Parathyroid adenoma (tissue), 2 donors: Measurements from ENCODE around the gene OR4D2.

ENCODE experiments used
- H2AFZ ChIP-seq: fragments of 300-600 bp; sonication (generic); one replicate; pipeline ENCODE4 v1.7.0; 2017; ENCODE audit warnings: antibody characterized with exemption, mild to moderate bottlenecking
- H3K27ac ChIP-seq: fragments of 300-600 bp; sonication (generic); one replicate; pipeline ENCODE4 v1.7.0; 2017
- H3K27me3 ChIP-seq: fragments of 300-600 bp; sonication (generic); one replicate; pipeline ENCODE4 v1.7.0; 2017; ENCODE audit warnings: low read length; ENCODE audit not compliant: control insufficient read depth, insufficient read depth
- H3K36me3 ChIP-seq: fragments of 300-600 bp; sonication (generic); one replicate; pipeline ENCODE4 v1.7.0; 2017; ENCODE audit warnings: low read length; ENCODE audit not compliant: control insufficient read depth, insufficient read depth
- H3K4me1 ChIP-seq: fragments of 300-600 bp; sonication (generic); one replicate; pipeline ENCODE4 v1.7.0; 2017; ENCODE audit warnings: control low read depth
- H3K4me2 ChIP-seq: fragments of 300-600 bp; sonication (generic); one replicate; pipeline ENCODE4 v1.7.0; 2017; ENCODE audit warnings: low read length
- H3K4me3 ChIP-seq: fragments of 300-600 bp; sonication (generic); one replicate; pipeline ENCODE4 v1.7.0; 2017; ENCODE audit warnings: low read depth, low read length
- H3K79me2 ChIP-seq: fragments of 300-600 bp; sonication (generic); one replicate; pipeline ENCODE4 v1.7.0; 2017; ENCODE audit warnings: control low read depth
- H3K9ac ChIP-seq: fragments of 300-600 bp; sonication (generic); one replicate; pipeline ENCODE4 v1.7.0; 2017; ENCODE audit warnings: mild to moderate bottlenecking
- H3K9me3 ChIP-seq: fragments of 300-600 bp; sonication (generic); one replicate; pipeline ENCODE4 v1.7.0; 2017; ENCODE audit warnings: low read length; ENCODE audit not compliant: control insufficient read depth
- TF ChIP-seq, protein P1 (sequence below): fragments of 300-600 bp; sonication (generic); IDR thresholded peaks from one replicate; pipeline ENCODE4 v1.7.0; 2017; ENCODE audit warnings: antibody characterized with exemption, mild to moderate bottlenecking
- donor health status: primary hyperparathyroidism.

OR4D2 gene

DNA sequence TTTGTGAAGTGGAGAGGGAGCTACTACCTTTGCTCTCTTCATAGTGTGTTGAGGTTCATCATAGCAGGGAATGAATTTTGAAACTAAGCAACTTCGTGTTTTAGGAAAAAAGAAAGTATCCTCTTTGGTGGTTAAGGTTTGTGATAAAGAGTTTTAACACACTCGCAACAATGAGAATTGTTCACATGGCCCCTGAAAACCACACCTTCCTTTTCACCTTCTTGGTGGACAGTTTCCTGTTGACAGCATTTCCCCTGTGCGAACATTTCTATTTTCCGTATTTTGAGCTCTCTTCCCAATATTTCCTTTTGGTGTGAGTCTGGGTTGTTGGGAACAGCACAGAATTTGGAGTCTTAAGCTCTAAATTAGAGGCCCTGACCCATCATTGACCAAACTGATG is 3.8 kb downstream of the OR4D2 start:
- Histone ChIP-seq H3K27me3 (peaks cover 3% of the 10 kb centered on the region), H3K9ac (no peak overlapping the region), H3K9me3 (no peaks in the 10 kb centered on the region), H3K27ac (no peak overlapping the region), H2AFZ (no peak overlapping the region), H3K4me1 (no peaks in the 10 kb centered on the region), H3K4me3 (no peak overlapping the region), H3K79me2 (no peaks in the 10 kb centered on the region), H3K36me3 (no peaks in the 10 kb centered on the region), H3K4me2 (no peak overlapping the region)
- TF ChIP-seq, protein P1, sequence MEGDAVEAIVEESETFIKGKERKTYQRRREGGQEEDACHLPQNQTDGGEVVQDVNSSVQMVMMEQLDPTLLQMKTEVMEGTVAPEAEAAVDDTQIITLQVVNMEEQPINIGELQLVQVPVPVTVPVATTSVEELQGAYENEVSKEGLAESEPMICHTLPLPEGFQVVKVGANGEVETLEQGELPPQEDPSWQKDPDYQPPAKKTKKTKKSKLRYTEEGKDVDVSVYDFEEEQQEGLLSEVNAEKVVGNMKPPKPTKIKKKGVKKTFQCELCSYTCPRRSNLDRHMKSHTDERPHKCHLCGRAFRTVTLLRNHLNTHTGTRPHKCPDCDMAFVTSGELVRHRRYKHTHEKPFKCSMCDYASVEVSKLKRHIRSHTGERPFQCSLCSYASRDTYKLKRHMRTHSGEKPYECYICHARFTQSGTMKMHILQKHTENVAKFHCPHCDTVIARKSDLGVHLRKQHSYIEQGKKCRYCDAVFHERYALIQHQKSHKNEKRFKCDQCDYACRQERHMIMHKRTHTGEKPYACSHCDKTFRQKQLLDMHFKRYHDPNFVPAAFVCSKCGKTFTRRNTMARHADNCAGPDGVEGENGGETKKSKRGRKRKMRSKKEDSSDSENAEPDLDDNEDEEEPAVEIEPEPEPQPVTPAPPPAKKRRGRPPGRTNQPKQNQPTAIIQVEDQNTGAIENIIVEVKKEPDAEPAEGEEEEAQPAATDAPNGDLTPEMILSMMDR: no peak

DNA sequence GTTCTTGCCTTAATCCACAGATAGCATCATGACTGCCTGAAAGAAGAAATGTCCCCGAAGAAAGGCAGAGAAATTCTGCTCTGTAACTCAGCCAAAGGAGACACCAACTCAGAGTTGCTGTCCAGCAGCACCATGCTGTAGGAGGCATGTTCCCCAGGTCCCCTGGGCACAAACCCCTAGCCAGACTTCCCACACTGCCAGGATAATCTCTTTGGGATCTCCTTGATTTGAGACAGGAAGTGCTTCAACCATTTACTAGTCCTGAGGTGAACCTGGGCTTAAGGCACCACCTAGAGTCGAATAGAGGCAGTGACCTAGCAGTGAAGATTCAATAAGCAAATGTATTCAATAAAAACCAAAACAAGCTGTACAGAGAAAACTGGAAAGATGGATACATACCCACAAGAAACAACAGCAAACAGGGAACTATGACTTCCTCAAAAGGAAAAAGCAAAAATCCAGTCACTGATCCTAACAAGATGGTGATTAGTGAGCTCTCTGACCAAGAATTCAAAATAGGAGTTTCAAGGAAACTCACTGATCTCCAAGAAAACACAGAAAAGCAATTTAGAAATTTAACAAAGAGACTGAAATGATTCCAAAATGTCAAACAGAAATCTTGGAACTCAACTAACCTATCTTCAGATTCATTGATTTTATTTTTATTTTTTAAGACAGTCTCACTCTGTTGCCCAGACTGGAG is 5.7 kb downstream of the OR4D2 start:
- Histone ChIP-seq H3K4me1 (no peaks in the 10 kb centered on the region), H3K27me3 (peaks cover 3% of the 10 kb centered on the region), H3K4me2 (no peak overlapping the region), H3K27ac (no peak overlapping the region), H2AFZ (peak overlapping the region; percentile 75), H3K9ac (no peak overlapping the region), H3K79me2 (no peaks in the 10 kb centered on the region), H3K4me3 (no peak overlapping the region), H3K36me3 (no peaks in the 10 kb centered on the region), H3K9me3 (no peaks in the 10 kb centered on the region)
- TF ChIP-seq, protein P1: peak; percentile 55

DNA sequence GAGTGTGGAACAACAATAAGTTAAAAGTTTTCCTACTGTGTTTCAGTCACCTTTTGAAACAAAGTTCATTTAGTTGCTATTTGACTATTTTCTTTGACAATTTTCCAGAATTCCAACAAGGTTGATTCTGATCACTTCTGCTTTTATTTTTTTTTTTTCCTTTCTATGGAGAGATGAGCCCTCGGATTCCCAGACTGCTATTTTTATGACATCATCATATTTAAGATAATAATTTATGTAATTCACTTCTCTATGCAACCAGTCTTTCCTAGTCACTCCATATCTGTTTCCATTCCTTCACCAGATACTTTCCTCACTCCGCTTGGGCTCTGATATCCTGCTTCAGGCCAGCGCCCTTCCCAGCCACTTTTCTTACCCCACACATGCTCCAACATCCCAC is 8.1 kb downstream of the OR4D2 start:
- H3K4me2 ChIP-seq: no peak overlapping the region
- TF ChIP-seq, protein P1: no peak
- H3K27me3 ChIP-seq: no peaks in the 10 kb centered on the region
- H3K9ac ChIP-seq: no peak overlapping the region
- H3K27ac ChIP-seq: no peak overlapping the region
- H3K79me2 ChIP-seq: no peaks in the 10 kb centered on the region
- H2AFZ ChIP-seq: no peak overlapping the region
- no peaks in the 10 kb centered on the region for H3K9me3 ChIP-seq
- no peak overlapping the region for H3K4me3 ChIP-seq
- no peaks in the 10 kb centered on the region for H3K36me3 ChIP-seq
- H3K4me1 ChIP-seq: no peaks in the 10 kb centered on the region

DNA sequence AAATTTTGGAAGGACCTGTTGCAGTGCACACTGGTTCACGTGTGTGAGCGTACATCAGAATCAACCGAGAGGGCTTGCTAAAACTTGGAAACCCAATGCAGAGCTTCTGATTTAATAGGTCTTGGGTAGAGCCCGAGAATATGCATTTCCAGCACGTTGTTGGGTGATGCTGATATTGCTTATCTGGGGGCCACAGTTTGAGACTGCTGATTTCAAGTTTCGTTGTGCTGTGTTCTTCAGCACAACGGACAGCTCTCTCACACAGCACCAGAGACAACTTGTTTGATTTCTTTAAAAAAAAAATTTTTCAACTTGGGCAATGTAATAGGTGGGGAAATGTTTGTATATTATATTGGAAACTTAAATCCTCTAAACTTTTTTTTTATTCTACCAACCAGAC is 9.4 kb downstream of the OR4D2 start:
- Histone ChIP-seq H3K9me3 (no peaks in the 10 kb centered on the region), H3K79me2 (no peaks in the 10 kb centered on the region), H3K27ac (no peak overlapping the region), H2AFZ (no peak overlapping the region), H3K27me3 (no peaks in the 10 kb centered on the region), H3K4me2 (no peak overlapping the region), H3K4me1 (no peaks in the 10 kb centered on the region), H3K4me3 (no peak overlapping the region), H3K9ac (no peak overlapping the region), H3K36me3 (no peaks in the 10 kb centered on the region)
- TF ChIP-seq, protein P1: no peak

DNA sequence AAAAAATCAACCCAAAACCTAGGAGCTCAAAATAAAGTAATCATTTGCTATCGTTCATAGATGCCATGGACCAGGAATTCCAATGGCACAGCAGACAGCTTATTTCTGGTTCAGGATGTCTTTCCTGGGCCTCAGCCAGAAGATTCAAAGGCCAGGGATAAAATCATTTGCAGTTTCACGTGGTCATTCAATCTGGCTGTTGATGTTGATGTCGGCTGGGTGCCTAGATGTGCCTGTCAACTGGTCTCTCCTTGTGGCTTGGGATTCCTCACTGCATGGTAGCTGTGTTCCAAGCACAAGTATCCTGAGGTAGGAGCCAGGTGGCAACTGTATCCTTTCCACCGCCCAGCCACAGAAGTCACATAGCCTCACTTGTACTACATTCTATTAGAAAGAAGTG is 15.0 kb downstream of the OR4D2 start:
- Histone ChIP-seq H3K4me1 (no peaks in the 10 kb centered on the region), H3K27me3 (no peaks in the 10 kb centered on the region), H3K9me3 (no peaks in the 10 kb centered on the region), H3K27ac (no peak overlapping the region), H3K4me3 (no peak overlapping the region), H3K4me2 (no peak overlapping the region), H3K79me2 (no peaks in the 10 kb centered on the region), H2AFZ (no peak overlapping the region), H3K9ac (no peak overlapping the region), H3K36me3 (no peaks in the 10 kb centered on the region)
- TF ChIP-seq, protein P1: no peak
